HG03280 (cell line): Measurements from ENCODE around the gene NEK7.

Source experiments
- ATAC-seq: cut with Tn5 transposase; IDR thresholded peaks from one replicate; pipeline ENCODE4 v1.9.1; 2021; ENCODE audit warnings: mild to moderate bottlenecking, moderate library complexity; ENCODE audit not compliant: unreplicated experiment

NEK7 gene

DNA sequence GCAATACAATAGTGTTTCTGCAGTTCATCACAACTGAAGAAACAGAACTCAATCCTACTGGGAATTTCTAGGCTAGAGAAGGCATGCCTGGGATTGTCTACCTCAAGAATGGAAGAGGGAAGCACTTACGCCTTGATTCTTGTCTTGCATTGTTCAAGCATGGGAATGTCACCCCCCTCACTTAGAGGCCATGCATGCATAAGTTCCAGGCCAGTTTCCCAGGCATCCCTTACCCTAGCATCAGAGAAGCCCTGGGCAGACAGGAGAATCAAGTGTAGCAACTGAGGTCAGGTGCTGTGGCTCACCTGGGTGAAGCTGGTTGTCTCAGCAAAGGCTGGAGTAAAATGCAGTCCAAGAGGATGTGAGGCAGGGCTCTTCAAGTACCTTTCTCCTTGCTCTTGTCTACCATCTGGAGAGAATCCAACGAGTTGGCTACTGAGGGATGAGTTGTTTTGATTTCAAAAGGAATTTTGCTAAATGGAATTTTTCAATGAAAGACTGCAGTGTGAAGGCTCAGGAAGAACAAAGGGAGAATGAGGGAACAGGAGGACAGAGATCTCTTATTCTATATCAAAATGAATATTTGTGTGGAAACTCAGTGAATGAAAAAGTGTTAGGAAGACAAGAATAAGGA, 174.3 kb downstream of the NEK7 start:
- ATAC-seq, result no peak

DNA sequence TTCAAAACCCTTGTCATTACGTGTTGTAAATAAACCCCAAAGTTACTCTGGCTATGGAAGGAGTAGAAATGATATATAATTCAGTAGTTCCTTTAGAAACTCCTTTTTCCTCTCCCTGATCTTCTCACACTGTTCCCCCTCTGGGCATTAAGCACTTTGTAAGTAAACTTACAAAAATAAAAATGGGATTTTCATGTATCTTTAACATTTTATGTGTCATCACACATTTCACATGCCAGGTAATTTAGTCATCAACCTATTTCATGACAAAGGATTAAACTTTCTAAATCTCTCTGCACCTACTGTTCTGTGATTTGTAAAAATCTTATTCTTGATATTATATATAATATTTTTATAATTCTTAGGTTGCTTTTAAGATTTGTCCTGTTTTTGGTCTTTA, 176.9 kb downstream of the NEK7 start:
- no peak for ATAC-seq

DNA sequence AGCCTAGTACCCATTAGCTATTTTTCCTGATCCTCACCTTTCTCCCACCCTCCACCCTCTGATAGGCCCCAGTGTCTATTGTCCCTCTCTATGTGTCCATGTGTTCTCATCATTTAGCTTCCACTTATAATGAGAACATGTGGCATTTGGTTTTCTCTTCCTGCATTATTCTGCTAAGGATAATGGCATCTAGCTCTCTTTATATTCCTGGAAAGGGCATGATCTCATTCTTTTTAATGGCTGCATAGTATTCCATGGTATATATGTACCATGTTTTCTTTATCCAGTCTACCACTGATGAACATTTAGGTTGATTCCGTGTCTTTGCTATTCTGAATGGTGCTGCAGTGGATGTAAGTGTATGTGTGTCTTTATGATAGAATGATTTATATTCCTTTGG, 178.9 kb downstream of the NEK7 start:
- ATAC-seq, result no peak

- no peak for ATAC-seq
Measured at GRCh38 chr1:198337886-198338285, 181.1 kb downstream of the NEK7 start.

- no peak for ATAC-seq
Measured at GRCh38 chr1:198340139-198340538, 183.3 kb downstream of the NEK7 start.

GRCh38 chr1:198346178-198346577, 189.4 kb downstream of the NEK7 start:
- ATAC-seq, result no peak

- no peak for ATAC-seq
Measured at GRCh38 chr1:198350456-198350855, 193.7 kb downstream of the NEK7 start.

DNA sequence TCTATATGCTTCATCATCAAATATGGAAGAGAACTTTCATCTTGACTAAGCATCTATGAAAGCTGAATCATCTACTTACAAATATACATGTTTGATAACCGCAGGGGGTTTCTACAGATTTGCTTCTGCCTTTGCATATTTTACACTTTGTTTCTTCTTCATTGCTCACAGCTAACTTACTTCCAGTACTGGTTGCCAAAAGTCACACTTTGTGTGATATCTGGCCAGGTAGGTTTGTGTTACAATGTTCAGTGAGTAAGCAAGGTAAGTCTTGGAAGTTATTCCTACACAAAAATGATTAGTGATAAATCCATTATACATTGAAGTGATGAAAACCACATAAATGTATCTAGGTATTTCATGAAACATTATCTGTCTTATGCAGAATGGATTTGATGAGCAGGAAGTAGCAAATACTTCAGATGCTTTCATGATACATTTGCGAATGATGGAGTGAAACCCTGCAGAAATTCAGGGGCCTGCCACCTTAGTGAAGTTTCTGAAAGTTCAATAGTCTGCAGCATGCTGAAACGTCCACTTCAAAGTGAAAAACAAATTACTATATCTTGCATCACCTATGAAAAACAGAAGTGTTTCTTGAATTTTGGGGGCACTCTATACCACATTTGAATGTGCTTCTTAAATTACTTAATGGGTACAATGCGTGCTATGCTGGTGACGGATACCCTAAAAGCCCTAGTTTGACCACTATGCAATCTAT, 196.3 kb downstream of the NEK7 start:
- peak; percentile 82 for ATAC-seq

DNA sequence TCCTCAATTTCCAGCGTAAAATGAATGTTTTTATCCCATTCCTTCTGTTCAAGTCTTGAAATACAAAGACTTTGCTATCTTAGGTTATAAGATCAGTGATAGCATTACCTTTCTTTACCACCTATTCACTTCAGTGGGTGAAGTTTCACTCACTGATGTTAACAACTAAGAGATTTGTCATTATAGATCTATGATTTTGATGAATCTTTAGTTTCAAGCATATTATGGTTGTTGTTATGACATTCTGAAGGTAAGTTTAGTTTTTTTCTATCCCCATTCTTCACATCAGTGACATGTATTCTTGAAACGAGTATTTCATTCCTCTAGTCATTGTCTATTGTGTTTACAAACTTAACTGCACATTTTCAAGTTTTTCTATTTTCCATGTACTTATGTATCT, 201.1 kb downstream of the NEK7 start:
- ATAC-seq, result no peak

GRCh38 chr1:198359024-198359653, 202.3 kb downstream of the NEK7 start:
- no peak for ATAC-seq

DNA sequence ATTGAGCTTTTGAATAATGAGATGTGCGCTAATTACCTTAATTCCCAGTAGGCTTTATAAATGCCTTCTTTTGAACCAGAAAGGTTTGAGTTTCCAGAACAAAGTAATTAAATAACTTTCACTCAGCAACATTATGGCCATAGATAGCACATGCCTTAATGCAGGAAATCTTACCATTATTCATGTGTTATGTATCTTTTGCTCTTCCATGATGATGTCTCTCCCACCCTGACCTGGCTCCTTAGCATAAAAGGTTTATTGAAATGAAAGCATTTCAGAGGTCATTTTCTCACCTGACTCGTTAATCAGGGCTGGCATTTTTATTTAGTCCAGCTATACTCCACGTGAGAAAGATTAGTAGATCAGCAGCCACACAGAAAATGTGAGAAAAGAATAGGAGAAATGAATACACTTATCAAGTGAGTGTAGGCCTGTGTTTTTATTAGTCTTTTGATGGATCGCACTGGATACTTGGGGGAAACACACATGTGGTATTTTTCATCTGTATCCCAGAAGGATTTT, 203.5 kb downstream of the NEK7 start:
- ATAC-seq, result no peak

- no peak for ATAC-seq
Measured at GRCh38 chr1:198361237-198361767, 204.5 kb downstream of the NEK7 start.

DNA sequence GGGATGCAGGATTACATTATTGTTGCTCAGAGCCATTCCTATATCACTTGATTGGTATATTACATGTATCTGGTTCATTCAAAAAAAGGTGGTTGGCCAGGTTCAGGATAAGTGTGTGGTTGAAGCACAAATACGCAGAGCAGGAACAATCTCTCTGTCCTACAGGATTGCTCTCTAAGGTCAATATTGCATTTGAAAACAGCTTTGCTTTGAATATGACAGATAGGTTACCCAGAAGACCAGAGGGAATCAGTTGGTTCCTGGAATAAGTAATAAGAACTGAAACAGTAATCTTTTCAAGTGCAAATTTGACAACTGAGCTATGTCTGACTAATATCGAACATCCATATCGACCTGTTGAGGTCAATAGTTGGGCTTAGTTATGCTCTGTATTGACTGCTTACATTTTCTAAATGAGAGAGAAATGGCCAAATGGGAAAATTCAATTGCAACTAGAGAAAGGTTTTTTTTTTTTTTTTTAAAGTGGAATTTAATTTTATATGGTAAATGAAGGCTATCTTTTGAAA, 206.9 kb downstream of the NEK7 start:
- peak; percentile 73 for ATAC-seq

DNA sequence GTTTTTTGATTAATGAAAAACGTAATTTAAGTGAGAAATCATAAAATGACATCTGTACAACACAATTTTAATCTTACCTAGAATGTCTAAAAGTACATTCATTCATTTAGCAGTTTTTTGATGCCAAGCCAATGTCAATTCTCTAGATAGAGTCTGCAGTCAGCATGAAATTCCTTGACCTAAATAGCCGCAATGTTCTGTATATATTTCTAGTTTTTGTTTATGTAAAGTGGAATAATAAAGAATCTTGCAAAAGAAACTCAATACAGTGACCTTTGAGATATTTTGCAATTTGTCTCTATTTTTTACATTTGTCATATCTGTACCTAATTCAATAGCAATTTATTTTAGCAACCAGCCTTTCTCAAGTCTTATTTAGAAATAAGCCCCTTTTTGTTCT, 207.7 kb downstream of the NEK7 start:
- no peak for ATAC-seq

- no peak for ATAC-seq
Measured at GRCh38 chr1:198367296-198367695, 210.5 kb downstream of the NEK7 start.

- ATAC-seq, result no peak
Measured at GRCh38 chr1:198370996-198371395, 214.2 kb downstream of the NEK7 start.
